HG02938 (cell line): Measurements from ENCODE around the gene CRELD1.
"Not testable (repeated sequence)": the region's sequence is repeated elsewhere in the genome, so short reads cannot be mapped to it uniquely, and the experiment has no call there.

Source experiments
- ATAC-seq: cut with Tn5 transposase; IDR thresholded peaks from one replicate; pipeline ENCODE4 v1.9.1; 2021; ENCODE audit warnings: mild to moderate bottlenecking, moderate library complexity; ENCODE audit not compliant: unreplicated experiment

Gene CRELD1, protein sequence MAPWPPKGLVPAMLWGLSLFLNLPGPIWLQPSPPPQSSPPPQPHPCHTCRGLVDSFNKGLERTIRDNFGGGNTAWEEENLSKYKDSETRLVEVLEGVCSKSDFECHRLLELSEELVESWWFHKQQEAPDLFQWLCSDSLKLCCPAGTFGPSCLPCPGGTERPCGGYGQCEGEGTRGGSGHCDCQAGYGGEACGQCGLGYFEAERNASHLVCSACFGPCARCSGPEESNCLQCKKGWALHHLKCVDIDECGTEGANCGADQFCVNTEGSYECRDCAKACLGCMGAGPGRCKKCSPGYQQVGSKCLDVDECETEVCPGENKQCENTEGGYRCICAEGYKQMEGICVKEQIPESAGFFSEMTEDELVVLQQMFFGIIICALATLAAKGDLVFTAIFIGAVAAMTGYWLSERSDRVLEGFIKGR

DNA sequence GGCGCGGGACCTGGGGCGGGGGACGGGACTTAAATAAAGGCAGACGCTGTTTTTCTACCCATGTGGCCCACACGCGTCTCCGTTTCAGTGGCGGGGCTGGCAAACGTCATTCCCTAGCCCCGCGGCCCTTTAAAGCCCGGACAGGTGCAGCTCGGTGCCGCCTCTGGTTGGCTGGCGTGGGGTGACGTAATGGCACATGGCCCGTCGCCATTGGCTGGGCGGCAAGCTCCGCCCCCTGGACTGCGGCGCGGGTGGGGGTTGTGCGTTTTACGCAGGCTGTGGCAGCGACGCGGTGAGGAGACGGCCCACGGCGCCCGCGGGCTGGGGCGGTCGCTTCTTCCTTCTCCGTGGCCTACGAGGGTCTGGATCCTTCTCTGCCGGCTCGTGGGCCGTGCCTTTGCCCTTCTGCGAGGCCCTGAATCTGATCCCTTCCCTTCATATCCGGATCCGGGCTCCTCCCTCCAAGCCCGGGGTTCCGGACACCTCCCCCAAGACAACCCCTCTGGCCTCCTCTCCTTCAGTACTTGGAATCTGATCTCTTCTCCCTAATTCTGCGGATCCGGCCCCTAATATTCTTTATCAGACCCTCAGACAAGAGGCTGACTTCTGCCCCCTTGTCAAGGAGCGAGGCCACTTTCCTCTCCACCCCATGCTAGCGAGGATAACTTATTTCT is at the start of gene CRELD1:
Gene CRELD1, plus strand, starts transcription at position 274 of the 674 bp plus-strand sequence. CDS start 605 bp downstream, outside the sequence.
- peak; percentile 88 for ATAC-seq

- ATAC-seq: no peak
Observed at GRCh38 chr3:9884555-9885165, 49.0 kb upstream of the CRELD1 start.

DNA sequence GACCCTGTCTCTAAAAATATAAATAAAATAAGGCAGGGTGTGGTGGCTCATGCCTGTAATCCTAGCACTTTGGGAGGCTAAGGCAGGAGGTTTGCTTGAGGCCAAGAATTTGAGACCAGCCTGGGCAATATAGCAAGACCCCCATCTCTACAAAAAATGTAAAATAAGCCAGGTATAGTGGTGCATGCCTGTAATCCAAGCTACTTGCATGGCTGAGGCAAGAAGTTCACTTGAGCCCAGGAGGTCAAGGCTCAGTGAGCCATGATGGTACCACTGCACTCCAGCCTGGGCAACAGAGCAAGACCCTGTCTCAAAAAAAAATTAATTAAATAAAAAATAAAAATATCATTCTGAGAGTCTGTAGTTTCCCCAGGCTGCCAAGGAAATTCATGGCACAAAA is 47.3 kb upstream of the CRELD1 start:
- no peak for ATAC-seq

GRCh38 chr3:9887480-9887879 is 46.2 kb upstream of the CRELD1 start:
- ATAC-seq: no peak

GRCh38 chr3:9888540-9888939 is 45.1 kb upstream of the CRELD1 start:
- no peak for ATAC-seq

- ATAC-seq: no peak
Observed at GRCh38 chr3:9889405-9889804, 44.2 kb upstream of the CRELD1 start.

- ATAC-seq: peak; percentile 71
Observed at GRCh38 chr3:9890249-9891071, 43.2 kb upstream of the CRELD1 start, which contains the start of gene JAGN1. Gene JAGN1 (plus strand): TSS chr3:9890610. CDS start chr3:9890723, 113 bp downstream.

DNA sequence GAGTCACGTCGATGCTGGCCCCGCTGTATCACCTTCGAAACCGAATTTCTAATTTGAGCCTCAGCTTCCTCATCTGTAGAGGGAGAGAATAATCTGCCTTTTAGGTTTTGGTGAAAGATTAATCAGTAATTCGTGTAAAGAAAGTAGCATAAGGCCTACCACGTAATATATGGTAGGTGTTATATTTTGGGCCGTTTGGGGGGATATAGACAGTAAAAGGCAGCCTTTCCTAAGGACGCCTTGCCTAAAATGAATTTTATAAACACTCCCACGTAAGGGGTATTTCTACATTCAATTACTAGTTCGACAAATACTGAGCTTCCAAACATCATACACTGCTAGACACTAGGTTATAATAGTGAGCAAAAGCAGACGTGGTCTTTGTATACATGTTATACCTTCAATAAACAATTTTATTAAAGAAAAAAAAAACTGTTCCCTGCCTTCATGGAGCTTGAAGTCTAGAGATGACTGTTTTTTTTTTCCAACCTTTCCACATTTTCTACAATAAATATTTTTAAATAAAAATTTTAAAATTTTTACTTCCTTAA is 42.5 kb upstream of the CRELD1 start:
- no peak for ATAC-seq

GRCh38 chr3:9893739-9894138 is 39.9 kb upstream of the CRELD1 start:
- ATAC-seq: no peak

GRCh38 chr3:9895715-9896114 is 37.9 kb upstream of the CRELD1 start:
- ATAC-seq: not testable (repeated sequence)

GRCh38 chr3:9896755-9897407 is 36.8 kb upstream of the CRELD1 start:
- ATAC-seq: not testable (repeated sequence)

GRCh38 chr3:9897408-9898372 is 35.9 kb upstream of the CRELD1 start:
- ATAC-seq: no peak

- ATAC-seq: no peak
Observed at GRCh38 chr3:9898467-9899241, 35.0 kb upstream of the CRELD1 start.

- ATAC-seq: no peak
Observed at GRCh38 chr3:9899289-9899791, 34.3 kb upstream of the CRELD1 start.

- not testable (repeated sequence) for ATAC-seq
Observed at GRCh38 chr3:9900965-9901415, 32.6 kb upstream of the CRELD1 start.

- no peak for ATAC-seq
Observed at GRCh38 chr3:9901967-9902366, 31.7 kb upstream of the CRELD1 start.

DNA sequence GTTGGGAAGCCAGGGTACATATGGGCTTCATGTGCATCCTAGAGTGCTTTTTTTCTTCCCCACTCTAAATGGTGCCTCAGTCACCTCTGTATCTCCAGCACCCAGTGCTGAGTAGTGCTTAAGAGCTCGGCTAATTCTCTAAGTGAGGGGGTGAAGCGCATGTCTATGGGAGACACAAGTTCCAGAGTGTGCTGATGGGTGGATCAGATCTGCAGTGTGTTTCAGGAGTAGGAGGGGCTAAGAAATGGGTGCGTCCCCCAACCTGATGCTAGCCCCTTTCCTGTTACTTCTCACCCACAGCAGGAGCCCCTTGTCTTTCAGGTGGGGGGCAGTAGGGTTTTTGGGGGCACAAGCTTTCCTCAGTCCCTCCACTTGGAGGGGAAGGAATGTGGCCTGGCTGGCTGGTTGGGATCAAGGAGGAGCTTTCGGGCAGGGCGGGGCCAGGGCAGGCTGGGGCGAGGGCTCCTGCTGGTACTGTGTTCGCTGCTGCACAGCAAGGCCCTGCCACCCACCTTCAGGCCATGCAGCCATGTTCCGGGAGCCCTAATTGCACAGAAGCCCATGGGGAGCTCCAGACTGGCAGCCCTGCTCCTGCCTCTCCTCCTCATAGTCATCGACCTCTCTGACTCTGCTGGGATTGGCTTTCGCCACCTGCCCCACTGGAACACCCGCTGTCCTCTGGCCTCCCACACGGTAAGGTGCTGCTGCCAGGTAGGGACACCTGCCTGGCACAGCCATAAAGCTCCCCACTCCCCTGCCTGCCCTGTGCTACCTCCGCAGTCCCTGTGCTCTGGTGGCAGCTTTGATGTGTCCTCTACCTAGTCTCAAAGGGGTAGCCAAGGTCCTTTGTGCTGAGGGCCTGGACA is 31.0 kb upstream of the CRELD1 start, which contains the start of gene IL17RE:
Gene IL17RE, plus strand, starts transcription at position 477 of the 866 bp plus-strand sequence. Its CDS starts 85 bp downstream, at position 562.
- ATAC-seq: no peak
